Measurements from ENCODE around the gene NKPD1.

GRCh38 chr19:45136507-45137178 lies 24.1 kb downstream of the NKPD1 start:
- no peak for TF ChIP-seq CTCF (IDR thresholded peaks at IDR 0.05)
- TF ChIP-seq POLR2A (IDR thresholded peaks at IDR 0.05): no peak
